HCT116 (cell line): ENCODE data around the gene SPTBN4. TPM values are rescaled to one million over a fixed set of nuclear protein-coding genes. Genes with fewer than 3 reads are reported as not detected.

Experiments
- ATAC-seq: fragments of 200-7000 bp; cut with Tn5 transposase; 2 replicates; pipeline ENCODE4 v1.9.1; 2020; ENCODE audit warnings: mild to moderate bottlenecking, moderate library complexity
- BruUV-seq: library from RNA; stranded (reverse); fragments of 400-500 nt; replicated peaks from 2 replicates; lab custom pipeline; 2021; lab: Mats Ljungman, UMichigan
- CTCF ChIA-PET: fragments of 300-600 bp; sonication (Branson Sonifier 250); formaldehyde crosslinking; loops from one replicate; lab custom pipeline; 2021; ENCODE audit warnings: antibody characterized with exemption; lab: Charles Lee
- POLR2A ChIA-PET: fragments of 300-600, 350-600 bp; sonication (Branson Sonifier 250); formaldehyde crosslinking; loops from one replicate; lab custom pipeline; 2021; ENCODE audit warnings: antibody characterized with exemption; lab: Charles Lee
- RAD21 ChIA-PET, 2 experiments: fragments of 300-600 bp; sonication (Branson Sonifier 250); formaldehyde crosslinking; loops; one replicate each; lab custom pipeline; 2023; ENCODE audit warnings: low total read pairs in 2 of 2; ENCODE audit not compliant: uncharacterized antibody in 2 of 2, unreplicated experiment in 2 of 2, low non-redundant PET in 1 of 2; lab: Charles Lee
- DNase-seq: peaks from one replicate; pipeline ENCODE4 v3.0.0-alpha.2; 2010; ENCODE audit warnings: low read depth, low spot score
- H2AFZ ChIP-seq: fragments of 200-600 bp; shearing (Covaris generic), sonication (generic); 2 replicates; pipeline ENCODE4 v1.6.1; 2017; ENCODE audit warnings: low read depth, mixed run types, mixed read lengths, antibody characterized with exemption, low read length; ENCODE audit not compliant: poor library complexity, severe bottlenecking
- H3K27ac ChIP-seq: 2 replicates; pipeline ENCODE4 v1.5.1; 2012; ENCODE audit warnings: low read depth, low read length
- H3K27me3 ChIP-seq: fragments of 200-600 bp; sonication (generic); 2 replicates; pipeline ENCODE4 v1.6.1; 2016; ENCODE audit warnings: mixed run types, low read length, mixed read lengths; ENCODE audit not compliant: insufficient read depth
- H3K36me3 ChIP-seq, 2 experiments: fragments of 200-500 bp in 1 of 2; fragments of 200-600 bp in 1 of 2; sonication (Bioruptor generic) in 1 of 2; sonication (generic) in 1 of 2; 2 replicates each; pipeline versions ENCODE4 v1.5.1 to v1.6.1; 2014 to 2016; ENCODE audit warnings: low read length in 2 of 2, inconsistent platforms in 1 of 2, mixed read lengths in 1 of 2, mixed run types in 1 of 2; ENCODE audit not compliant: insufficient read depth in 2 of 2, control insufficient read depth in 1 of 2
- H3K4me1 ChIP-seq, 2 experiments: fragments of 200-600 bp in 1 of 2; sonication (generic) in 1 of 2; 2 replicates each; pipeline versions ENCODE4 v1.5.1 to v1.6.1; 2012 to 2017; ENCODE audit warnings: low read length in 2 of 2, inconsistent platforms in 1 of 2, mild to moderate bottlenecking in 1 of 2, mixed read lengths in 1 of 2, mixed run types in 1 of 2, moderate library complexity in 1 of 2; ENCODE audit not compliant: insufficient read depth in 2 of 2, control insufficient read depth in 1 of 2
- H3K4me2 ChIP-seq: fragments of 200-600 bp; sonication (generic); 2 replicates; pipeline ENCODE4 v1.6.1; 2017; ENCODE audit warnings: mixed run types, low read length, mixed read lengths
- H3K4me3 ChIP-seq, 2 experiments: fragments of 200-600 bp in 1 of 2; sonication (generic) in 1 of 2; replicated peaks in 1 of 2; 2 replicates each; pipeline ENCODE4 v1.5.1; 2011 to 2016; ENCODE audit warnings: low read length in 2 of 2, control low read depth in 1 of 2, low read depth in 1 of 2, mild to moderate bottlenecking in 1 of 2, mixed read lengths in 1 of 2, mixed run types in 1 of 2
- H3K79me2 ChIP-seq: fragments of 200-600 bp; sonication (generic); 2 replicates; pipeline ENCODE4 v1.6.1; 2017; ENCODE audit warnings: mild to moderate bottlenecking, mixed run types, low read length, moderate library complexity, mixed read lengths; ENCODE audit not compliant: insufficient read depth
- H3K9ac ChIP-seq: fragments of 200-600 bp; sonication (generic); 2 replicates; pipeline ENCODE4 v1.6.1; 2016; ENCODE audit warnings: low read length, mixed read lengths
- H3K9me2 ChIP-seq: fragments of 200-600 bp; sonication (generic), shearing (Covaris generic); 2 replicates; pipeline ENCODE4 v1.6.1; 2017; ENCODE audit warnings: mixed run types, mild to moderate bottlenecking, moderate library complexity; ENCODE audit not compliant: insufficient read depth
- H3K9me3 ChIP-seq, 2 experiments: fragments of 200-500 bp in 1 of 2; fragments of 200-600 bp in 1 of 2; sonication (Bioruptor generic) in 1 of 2; sonication (generic) in 1 of 2; 2 replicates each; pipeline ENCODE4 v1.6.1; 2014 to 2017; ENCODE audit warnings: low read length in 2 of 2, mixed read lengths in 2 of 2, inconsistent platforms in 1 of 2, low read depth in 1 of 2, mild to moderate bottlenecking in 1 of 2, mixed run types in 1 of 2, moderate library complexity in 1 of 2; ENCODE audit not compliant: control insufficient read depth in 1 of 2, insufficient read depth in 1 of 2
- H4K20me1 ChIP-seq: fragments of 200-600 bp; sonication (generic), shearing (Covaris generic); 2 replicates; pipeline ENCODE4 v1.6.1; 2017; ENCODE audit warnings: mixed run types, mild to moderate bottlenecking, moderate library complexity; ENCODE audit not compliant: insufficient read depth
- CBX3 ChIP-seq: IDR thresholded peaks from 2 replicates; pipeline ENCODE4 v1.6.1; 2012; ENCODE audit warnings: low read depth
- CEBPB ChIP-seq: IDR thresholded peaks from 2 replicates; pipeline ENCODE4 v1.6.1; 2012; ENCODE audit warnings: low read depth
- EGR1 ChIP-seq: IDR thresholded peaks from 2 replicates; pipeline ENCODE4 v1.6.1; 2012; ENCODE audit warnings: low read depth
- ELF1 ChIP-seq: IDR thresholded peaks from 2 replicates; pipeline ENCODE4 v1.6.1; 2012; ENCODE audit warnings: low read depth, borderline replicate concordance
- EZH2phosphoT487 ChIP-seq: fragments of 200-600 bp; IDR thresholded peaks from 2 replicates; pipeline ENCODE4 v1.6.1; 2018; ENCODE audit warnings: antibody characterized with exemption, borderline replicate concordance
- FOSL1 ChIP-seq: IDR thresholded peaks from 2 replicates; pipeline ENCODE4 v1.6.1; 2012; ENCODE audit warnings: low read depth
- JUND ChIP-seq: IDR thresholded peaks from 2 replicates; pipeline ENCODE4 v1.6.1; 2012
- POLR2A ChIP-seq: IDR thresholded peaks from 2 replicates; pipeline ENCODE4 v1.7.0; 2011; ENCODE audit warnings: borderline replicate concordance; ENCODE audit not compliant: insufficient read depth, insufficient read length; ENCODE audit errors: extremely low read depth
- POLR2AphosphoS5 ChIP-seq: IDR thresholded peaks from 2 replicates; pipeline ENCODE4 v1.6.1; 2011; ENCODE audit warnings: mild to moderate bottlenecking, low read depth, low read length, moderate library complexity
- RAD21 ChIP-seq: IDR thresholded peaks from 2 replicates; pipeline ENCODE4 v1.6.1; 2012; ENCODE audit warnings: low read depth, mild to moderate bottlenecking
- SIN3A ChIP-seq: IDR thresholded peaks from 2 replicates; pipeline ENCODE4 v1.6.1; 2012; ENCODE audit warnings: low read depth
- SRF ChIP-seq: IDR thresholded peaks from 2 replicates; pipeline ENCODE4 v1.6.1; 2012; ENCODE audit warnings: low read depth
- TCF7L2 ChIP-seq: IDR thresholded peaks from 2 replicates; pipeline ENCODE4 v1.7.0; 2011; ENCODE audit warnings: borderline replicate concordance, inconsistent platforms; ENCODE audit not compliant: insufficient read depth, insufficient read length; ENCODE audit errors: extremely low read depth
- ZFX ChIP-seq: fragments of 450-650 bp; IDR thresholded peaks from 2 replicates; pipeline ENCODE4 v1.6.1; 2017
- intact Hi-C: fragments of 100-400 bp; cut with micrococcal nuclease; formaldehyde crosslinking; loops from 2 replicates; pipeline ENCODE4 v1.10.0; 2022
- total RNA-seq: library from RNA; stranded (reverse); gene quantifications from one replicate; pipeline ENCODE4 v1.2.1, GENCODE V29; 2021; ENCODE audit not compliant: unreplicated experiment
- TF ChIP-seq, protein P1 (sequence below), 3 experiments: fragments of 200-600 bp in 1 of 3; sonication (generic) in 1 of 3; IDR thresholded peaks in 2 of 3; conservative IDR thresholded peaks in 1 of 3; 2 replicates each; pipeline ENCODE4 v1.5.1; 2012 to 2017; ENCODE audit warnings: low read depth in 2 of 3, low read length in 2 of 3, antibody characterized with exemption in 1 of 3, borderline replicate concordance in 1 of 3, control low read depth in 1 of 3, mild to moderate bottlenecking in 1 of 3, mixed read lengths in 1 of 3, mixed run types in 1 of 3, moderate library complexity in 1 of 3; ENCODE audit not compliant: insufficient read depth in 1 of 3
- TF ChIP-seq, protein P2 (sequence below): IDR thresholded peaks from 2 replicates; pipeline ENCODE4 v1.6.1; 2012; ENCODE audit warnings: low read depth

Gene SPTBN4
- total RNA-seq, 1 experiment from 2014 or later = 4.6 TPM

DNA sequence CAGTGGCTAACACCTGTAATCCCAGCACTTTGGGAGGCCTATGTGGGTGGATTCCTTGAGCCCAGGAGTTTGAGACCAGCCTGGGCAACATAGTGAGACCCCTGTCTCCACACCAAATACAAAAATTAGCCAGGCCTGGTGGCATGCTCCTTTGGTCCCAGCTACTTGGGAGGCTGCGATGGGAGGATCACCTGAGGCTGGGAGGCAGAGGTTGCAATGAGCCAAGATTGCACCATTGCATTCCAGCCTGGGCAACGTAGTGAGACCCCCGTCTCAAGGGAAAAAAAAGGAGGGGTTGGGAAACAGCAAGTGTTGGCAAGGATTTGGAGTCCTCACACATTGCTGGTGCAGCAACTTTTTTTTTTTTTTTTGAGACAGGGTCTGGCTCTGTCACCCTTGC, 19.2 kb downstream of the SPTBN4 start (continued):
- TF ChIP-seq, protein P1, sequence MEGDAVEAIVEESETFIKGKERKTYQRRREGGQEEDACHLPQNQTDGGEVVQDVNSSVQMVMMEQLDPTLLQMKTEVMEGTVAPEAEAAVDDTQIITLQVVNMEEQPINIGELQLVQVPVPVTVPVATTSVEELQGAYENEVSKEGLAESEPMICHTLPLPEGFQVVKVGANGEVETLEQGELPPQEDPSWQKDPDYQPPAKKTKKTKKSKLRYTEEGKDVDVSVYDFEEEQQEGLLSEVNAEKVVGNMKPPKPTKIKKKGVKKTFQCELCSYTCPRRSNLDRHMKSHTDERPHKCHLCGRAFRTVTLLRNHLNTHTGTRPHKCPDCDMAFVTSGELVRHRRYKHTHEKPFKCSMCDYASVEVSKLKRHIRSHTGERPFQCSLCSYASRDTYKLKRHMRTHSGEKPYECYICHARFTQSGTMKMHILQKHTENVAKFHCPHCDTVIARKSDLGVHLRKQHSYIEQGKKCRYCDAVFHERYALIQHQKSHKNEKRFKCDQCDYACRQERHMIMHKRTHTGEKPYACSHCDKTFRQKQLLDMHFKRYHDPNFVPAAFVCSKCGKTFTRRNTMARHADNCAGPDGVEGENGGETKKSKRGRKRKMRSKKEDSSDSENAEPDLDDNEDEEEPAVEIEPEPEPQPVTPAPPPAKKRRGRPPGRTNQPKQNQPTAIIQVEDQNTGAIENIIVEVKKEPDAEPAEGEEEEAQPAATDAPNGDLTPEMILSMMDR (IDR thresholded peaks at IDR 0.05 in 2 of 3, conservative IDR thresholded peaks at IDR 0.05 in 1 of 3; ENCODE audit: borderline replicate concordance in 1 of 3, insufficient read depth in 1 of 3, low read depth in 2 of 3, low read length in 2 of 3) = no peak
- TF ChIP-seq RAD21 = no peak
- TF ChIP-seq POLR2AphosphoS5 = no peak
- TF ChIP-seq, all 23 proteins: peak for 0

DNA sequence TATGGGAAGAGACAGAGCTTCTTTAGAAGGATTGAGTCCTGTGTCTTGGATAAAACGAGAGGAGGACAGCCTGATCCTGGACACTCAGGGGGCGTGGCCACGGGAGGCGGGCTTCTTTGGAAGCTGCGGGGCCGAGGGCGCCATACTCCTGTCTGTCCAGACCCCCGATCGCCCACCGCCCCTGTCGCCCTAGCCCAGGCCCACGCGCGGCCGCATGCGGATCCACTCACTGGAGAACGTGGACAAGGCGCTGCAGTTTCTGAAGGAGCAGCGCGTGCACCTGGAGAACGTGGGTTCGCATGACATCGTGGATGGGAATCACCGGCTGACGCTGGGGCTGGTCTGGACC, 23.1 kb downstream of the SPTBN4 start:
- peaks cover 9 to 13% of the 10 kb centered on the region in 2 experiments for H3K4me1 ChIP-seq
- no peak overlapping the region for H3K4me3 ChIP-seq
- no peak for TF ChIP-seq RAD21
- no peak for TF ChIP-seq POLR2A
- TF ChIP-seq EZH2phosphoT487 = no peak
- H3K4me2 ChIP-seq = no peak overlapping the region
- no TSS peak for BruUV-seq
- no peak overlapping the region for H2AFZ ChIP-seq
- DNase-seq (no peak), ATAC-seq (no peak)
- H4K20me1 ChIP-seq = no peaks in the 10 kb centered on the region
- RAD21 ChIA-PET = no interaction called here
- intact Hi-C loops = no loop called here
- CTCF ChIA-PET = no interaction called here
- POLR2A ChIA-PET = interaction anchor here (1.0 kb wide), 1 partner anchor 24 kb away, joined by 3 read pairs; the partner anchor contains the start of gene BLVRB
- H3K36me3 ChIP-seq = no peaks in the 10 kb centered on the region
- H3K9me2 ChIP-seq = no peaks in the 10 kb centered on the region
- H3K27me3 ChIP-seq = peaks cover 5% of the 10 kb centered on the region
- H3K9me3 ChIP-seq = no peaks in the 10 kb centered on the region
- H3K9ac ChIP-seq = no peak overlapping the region
- H3K27ac ChIP-seq = no peak overlapping the region
- H3K79me2 ChIP-seq = no peaks in the 10 kb centered on the region

DNA sequence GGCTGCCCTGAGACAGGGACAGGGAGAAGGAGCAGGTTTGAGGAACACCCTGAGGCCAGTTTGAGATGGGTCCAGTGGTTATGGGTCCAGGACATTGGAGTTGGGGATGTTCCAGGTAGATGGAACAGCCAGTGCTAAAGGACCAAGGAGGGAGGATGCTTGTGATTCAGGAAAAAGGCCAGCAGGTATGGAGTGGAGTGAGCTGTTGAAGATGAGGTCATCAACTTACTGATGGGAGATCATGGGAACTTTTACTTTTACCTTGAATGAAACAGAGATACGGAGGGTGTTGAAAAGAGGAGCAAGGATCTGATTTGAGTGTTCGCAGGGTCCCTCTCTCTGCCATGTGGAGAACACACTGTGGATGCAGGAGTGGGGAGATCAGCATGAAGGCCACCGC, 25.5 kb downstream of the SPTBN4 start:
- ATAC-seq (no peak), DNase-seq (no peak)
- POLR2A ChIA-PET = no interaction called here
- Histone ChIP-seq H4K20me1 (no peaks in the 10 kb centered on the region), H3K9ac (no peak overlapping the region), H3K27me3 (peaks cover 5% of the 10 kb centered on the region), H2AFZ (no peak overlapping the region), H3K4me3 (no peak overlapping the region), H3K9me2 (no peaks in the 10 kb centered on the region), H3K27ac (no peak overlapping the region), H3K9me3 (no peaks in the 10 kb centered on the region), H3K79me2 (no peaks in the 10 kb centered on the region), H3K4me1 (peaks cover 9 to 12% of the 10 kb centered on the region in 2 experiments), H3K36me3 (no peaks in the 10 kb centered on the region), H3K4me2 (no peak overlapping the region)
- CTCF ChIA-PET = no interaction called here
- RAD21 ChIA-PET = interaction anchor here in 1 of 2 experiments (0.7 kb wide), 1 partner anchor 10 kb away, joined by 5 read pairs; no protein-coding TSS in a partner anchor
- no TSS peak for BruUV-seq
- intact Hi-C loops = no loop called here
- TF ChIP-seq SRF (no peak), SIN3A (no peak), ELF1 (no peak), JUND (no peak), ZFX (no peak), CBX3 (no peak), CEBPB (no peak), FOSL1 (no peak), EGR1 (no peak), TCF7L2 (no peak)
- TF ChIP-seq, protein P2, sequence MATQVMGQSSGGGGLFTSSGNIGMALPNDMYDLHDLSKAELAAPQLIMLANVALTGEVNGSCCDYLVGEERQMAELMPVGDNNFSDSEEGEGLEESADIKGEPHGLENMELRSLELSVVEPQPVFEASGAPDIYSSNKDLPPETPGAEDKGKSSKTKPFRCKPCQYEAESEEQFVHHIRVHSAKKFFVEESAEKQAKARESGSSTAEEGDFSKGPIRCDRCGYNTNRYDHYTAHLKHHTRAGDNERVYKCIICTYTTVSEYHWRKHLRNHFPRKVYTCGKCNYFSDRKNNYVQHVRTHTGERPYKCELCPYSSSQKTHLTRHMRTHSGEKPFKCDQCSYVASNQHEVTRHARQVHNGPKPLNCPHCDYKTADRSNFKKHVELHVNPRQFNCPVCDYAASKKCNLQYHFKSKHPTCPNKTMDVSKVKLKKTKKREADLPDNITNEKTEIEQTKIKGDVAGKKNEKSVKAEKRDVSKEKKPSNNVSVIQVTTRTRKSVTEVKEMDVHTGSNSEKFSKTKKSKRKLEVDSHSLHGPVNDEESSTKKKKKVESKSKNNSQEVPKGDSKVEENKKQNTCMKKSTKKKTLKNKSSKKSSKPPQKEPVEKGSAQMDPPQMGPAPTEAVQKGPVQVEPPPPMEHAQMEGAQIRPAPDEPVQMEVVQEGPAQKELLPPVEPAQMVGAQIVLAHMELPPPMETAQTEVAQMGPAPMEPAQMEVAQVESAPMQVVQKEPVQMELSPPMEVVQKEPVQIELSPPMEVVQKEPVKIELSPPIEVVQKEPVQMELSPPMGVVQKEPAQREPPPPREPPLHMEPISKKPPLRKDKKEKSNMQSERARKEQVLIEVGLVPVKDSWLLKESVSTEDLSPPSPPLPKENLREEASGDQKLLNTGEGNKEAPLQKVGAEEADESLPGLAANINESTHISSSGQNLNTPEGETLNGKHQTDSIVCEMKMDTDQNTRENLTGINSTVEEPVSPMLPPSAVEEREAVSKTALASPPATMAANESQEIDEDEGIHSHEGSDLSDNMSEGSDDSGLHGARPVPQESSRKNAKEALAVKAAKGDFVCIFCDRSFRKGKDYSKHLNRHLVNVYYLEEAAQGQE = no peak
